Thyroid gland (tissue), 4 donors: ENCODE measurements around the gene RIMBP2. TPM values are rescaled to one million over a fixed set of nuclear protein-coding genes. Genes with fewer than 3 reads are reported as not detected.

Experiments used
- DNase-seq, 2 donors: peaks; one replicate each; pipeline ENCODE4 v3.0.0-alpha.2; 2019
- H3K27ac ChIP-seq, 3 donors: fragments of 200-600 bp; sonication (generic); 1 replicate in 2 of 3; 2 replicates in 1 of 3; pipeline ENCODE4 v1.5.1; 2016 to 2019; ENCODE audit warnings: mild to moderate bottlenecking in 1 of 3, moderate library complexity in 1 of 3
- H3K27me3 ChIP-seq: fragments of 200-600 bp; sonication (generic); one replicate; pipeline ENCODE4 v1.5.1; 2019
- H3K36me3 ChIP-seq, 2 donors: fragments of 200-600 bp; sonication (generic); one replicate each; pipeline ENCODE4 v1.5.1; 2016 to 2019
- H3K4me1 ChIP-seq, 2 donors: fragments of 200-600 bp; sonication (generic); one replicate each; pipeline ENCODE4 v1.5.1; 2017 to 2019
- H3K4me3 ChIP-seq, 3 donors: fragments of 200-600 bp; sonication (generic); replicated peaks in 1 of 3; 1 replicate in 2 of 3; 2 replicates in 1 of 3; pipeline ENCODE4 v1.5.1; 2016; ENCODE audit warnings: mild to moderate bottlenecking in 1 of 3
- H3K9me3 ChIP-seq: fragments of 200-600 bp; sonication (generic); one replicate; pipeline ENCODE4 v1.5.1; 2017
- CTCF ChIP-seq, 6 experiments: fragments of 200-600 bp in 3 of 6; fragments of 450-650 bp in 3 of 6; sonication (generic) in 3 of 6; IDR thresholded peaks; one replicate each; pipeline ENCODE4 v1.5.1; 2016 to 2019; ENCODE audit warnings: antibody characterized with exemption in 6 of 6, mild to moderate bottlenecking in 2 of 6, inconsistent platforms in 1 of 6, moderate library complexity in 1 of 6
- POLR2A ChIP-seq, 2 donors: fragments of 450-650 bp; IDR thresholded peaks; one replicate each; pipeline ENCODE4 v1.6.1; 2017; ENCODE audit warnings: antibody characterized with exemption in 2 of 2, mild to moderate bottlenecking in 2 of 2, moderate library complexity in 1 of 2
- WGBS, 2 donors: methylation state at CpG; one replicate each; pipeline ENCODE4 v1.1.5; 2017; 5-methylcytosine and 5-hydroxymethylcytosine counted together
- intact Hi-C: fragments of 100-400 bp; cut with DNase I; formaldehyde crosslinking; loops from one replicate; pipeline ENCODE4 v1.15.1; 2023
- total RNA-seq, 4 donors: library from RNA; depleted of rRNA; stranded (reverse); fragments of >200 nt; gene quantifications; one replicate each; pipeline ENCODE4 v1.2.3, GENCODE V29; 2016

Gene RIMBP2
- total RNA-seq, 4 donors from 2014 or later = 0.11 to 2.2 (median 0.63) TPM

- H3K27ac ChIP-seq = no peak overlapping the region
- no peaks in the 10 kb centered on the region for H3K36me3 ChIP-seq
- H3K4me3 ChIP-seq = no peak overlapping the region
- intact Hi-C loops = no loop called here
- H3K27me3 ChIP-seq = no peaks in the 10 kb centered on the region
- 31 to 38% methylated on average over 7 of the region's 7 CpGs for WGBS, 2 donors
- peaks cover 19 to 40% of the 10 kb centered on the region in 2 donors for H3K4me1 ChIP-seq
- TF ChIP-seq POLR2A (IDR thresholded peaks at IDR 0.05) (no peak), CTCF (IDR thresholded peaks at IDR 0.05) (no peak)
- no peaks in the 10 kb centered on the region for H3K9me3 ChIP-seq
- DNase-seq = peak; percentile 26 to 37
Observed at GRCh38 chr12:130354407-130354806, 361.7 kb downstream of the RIMBP2 start.

- Histone ChIP-seq H3K27me3 (no peaks in the 10 kb centered on the region), H3K4me1 (peaks cover 11 to 26% of the 10 kb centered on the region in 2 donors)
Observed at GRCh38 chr12:130353081-130353480, 363.0 kb downstream of the RIMBP2 start.

GRCh38 chr12:130351326-130351725 is 364.8 kb downstream of the RIMBP2 start:
- no peaks in the 10 kb centered on the region for H3K9me3 ChIP-seq
- H3K4me3 ChIP-seq = no peak overlapping the region
- H3K27ac ChIP-seq = no peak overlapping the region
- TF ChIP-seq POLR2A (IDR thresholded peaks at IDR 0.05) (no peak), CTCF (IDR thresholded peaks at IDR 0.05) (no peak)
- no peaks in the 10 kb centered on the region for H3K36me3 ChIP-seq
- no peak for DNase-seq
- no peaks in the 10 kb centered on the region for H3K27me3 ChIP-seq
- WGBS, 2 donors = 92 to 93% methylated on average over 5 of the region's 5 CpGs
- H3K4me1 ChIP-seq = peaks cover 0 to 12% of the 10 kb centered on the region in 2 donors
- intact Hi-C loops = no loop called here

More at GRCh38 chr12:130353081-130353480, 363.0 kb downstream of the RIMBP2 start:
- no peak overlapping the region for H3K4me3 ChIP-seq
- H3K9me3 ChIP-seq = no peaks in the 10 kb centered on the region
- DNase-seq = no peak
- TF ChIP-seq CTCF (IDR thresholded peaks at IDR 0.05) (no peak), POLR2A (IDR thresholded peaks at IDR 0.05) (no peak)
- intact Hi-C loops = no loop called here
- H3K27ac ChIP-seq = no peak overlapping the region
- H3K36me3 ChIP-seq = no peaks in the 10 kb centered on the region

GRCh38 chr12:130350715-130351114 is 365.4 kb downstream of the RIMBP2 start:
- peaks cover 0 to 10% of the 10 kb centered on the region in 2 donors for H3K4me1 ChIP-seq
- no peak overlapping the region for H3K27ac ChIP-seq
- DNase-seq = no peak
- no peaks in the 10 kb centered on the region for H3K36me3 ChIP-seq
- 79 to 85% methylated on average over 2 of the region's 2 CpGs for WGBS, 2 donors
- TF ChIP-seq CTCF (IDR thresholded peaks at IDR 0.05) (no peak), POLR2A (IDR thresholded peaks at IDR 0.05) (no peak)
- H3K9me3 ChIP-seq = no peaks in the 10 kb centered on the region
- H3K27me3 ChIP-seq = no peaks in the 10 kb centered on the region
- intact Hi-C loops = no loop called here
- no peak overlapping the region for H3K4me3 ChIP-seq

GRCh38 chr12:130347588-130347987 is 368.5 kb downstream of the RIMBP2 start:
- no peak for DNase-seq
- Histone ChIP-seq H3K4me3 (no peak overlapping the region), H3K27ac (no peak overlapping the region), H3K27me3 (no peaks in the 10 kb centered on the region), H3K36me3 (no peaks in the 10 kb centered on the region), H3K4me1 (no peaks in the 10 kb centered on the region), H3K9me3 (no peaks in the 10 kb centered on the region)
- intact Hi-C loops = no loop called here
- no peak for TF ChIP-seq POLR2A (IDR thresholded peaks at IDR 0.05)
- TF ChIP-seq CTCF (IDR thresholded peaks at IDR 0.05) = no peak
- 70 to 76% methylated on average over 7 of the region's 7 CpGs for whole genome bisulfite sequencing, 2 donors

Other genes starting within 250 kb of the RIMBP2 start
- 10 to 100 TPM; 18.0 to 43.0 (median 26.1) TPM for gene STX2, start 123.0 kb upstream of the RIMBP2 start, total RNA-seq
- 100 to 1,000 TPM; 123 to 169 (median 142) TPM for gene RAN, start 155.8 kb upstream of the RIMBP2 start, total RNA-seq
- gene ADGRD1, start 237.6 kb upstream of the RIMBP2 start, total RNA-seq = 10 to 100 TPM; 14.1 to 44.3 (median 24.7) TPM